ENCODE results near the gene ADRA1B.

GRCh38 chr5:159945359-159945758 lies 29.1 kb downstream of the ADRA1B start:
- TF ChIP-seq CTCF (IDR thresholded peaks at IDR 0.05) (no peak), POLR2A (IDR thresholded peaks at IDR 0.05) (no peak)

Data from lower leg skin (tissue), 3 donors.